ENCODE data around the gene HID1.

DNA sequence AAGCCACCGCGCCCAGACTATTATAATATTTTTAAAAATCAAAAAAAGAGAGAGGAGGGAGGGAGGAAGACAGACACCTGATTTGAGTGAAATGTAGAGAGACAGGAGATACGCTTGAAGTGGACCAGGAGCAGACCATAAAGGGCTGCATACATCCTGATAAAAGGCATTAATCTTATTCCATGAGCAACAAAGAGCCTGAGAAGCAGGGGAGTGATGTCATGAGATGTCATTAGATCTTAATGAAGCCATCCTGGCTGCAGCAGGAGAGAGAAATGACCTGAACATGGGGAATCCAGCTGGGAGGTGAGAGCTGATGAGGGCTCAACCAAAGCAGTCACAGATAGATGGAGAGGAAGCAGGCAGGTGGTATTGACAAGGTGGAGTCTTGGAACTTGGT, 5.2 kb upstream of the HID1 start:
- TF ChIP-seq, protein P1, sequence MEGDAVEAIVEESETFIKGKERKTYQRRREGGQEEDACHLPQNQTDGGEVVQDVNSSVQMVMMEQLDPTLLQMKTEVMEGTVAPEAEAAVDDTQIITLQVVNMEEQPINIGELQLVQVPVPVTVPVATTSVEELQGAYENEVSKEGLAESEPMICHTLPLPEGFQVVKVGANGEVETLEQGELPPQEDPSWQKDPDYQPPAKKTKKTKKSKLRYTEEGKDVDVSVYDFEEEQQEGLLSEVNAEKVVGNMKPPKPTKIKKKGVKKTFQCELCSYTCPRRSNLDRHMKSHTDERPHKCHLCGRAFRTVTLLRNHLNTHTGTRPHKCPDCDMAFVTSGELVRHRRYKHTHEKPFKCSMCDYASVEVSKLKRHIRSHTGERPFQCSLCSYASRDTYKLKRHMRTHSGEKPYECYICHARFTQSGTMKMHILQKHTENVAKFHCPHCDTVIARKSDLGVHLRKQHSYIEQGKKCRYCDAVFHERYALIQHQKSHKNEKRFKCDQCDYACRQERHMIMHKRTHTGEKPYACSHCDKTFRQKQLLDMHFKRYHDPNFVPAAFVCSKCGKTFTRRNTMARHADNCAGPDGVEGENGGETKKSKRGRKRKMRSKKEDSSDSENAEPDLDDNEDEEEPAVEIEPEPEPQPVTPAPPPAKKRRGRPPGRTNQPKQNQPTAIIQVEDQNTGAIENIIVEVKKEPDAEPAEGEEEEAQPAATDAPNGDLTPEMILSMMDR (IDR thresholded peaks at IDR 0.05), result no peak
- TF ChIP-seq EZH2 (IDR thresholded peaks at IDR 0.05; ENCODE audit: borderline replicate concordance, insufficient read depth, low read depth, low read length, poor library complexity, severe bottlenecking), result no peak

All from B cell (primary cell).